RWPE2 (cell line): ENCODE measurements around the gene TUBGCP4.

ENCODE experiments used
- ATAC-seq: fragments of 200-7000 bp; cut with Tn5 transposase; 3 replicates; pipeline ENCODE4 v1.9.1; 2021; ENCODE audit warnings: low read depth
- DNase-seq: peaks from one replicate; pipeline ENCODE4 v3.0.0-alpha.2; 2020; ENCODE audit warnings: low spot score
- H3K27ac ChIP-seq: fragments of 450-650 bp; 2 replicates; pipeline ENCODE4 v1.5.1; 2017; ENCODE audit warnings: mild to moderate bottlenecking; ENCODE audit not compliant: poor library complexity, severe bottlenecking
- H3K27me3 ChIP-seq: fragments of 250-450 bp; sonication (Bioruptor Pico); 2 replicates; pipeline ENCODE4 v1.5.1; 2021; ENCODE audit warnings: mild to moderate bottlenecking, moderate library complexity; ENCODE audit not compliant: insufficient read depth, poor library complexity, severe bottlenecking
- H3K36me3 ChIP-seq: fragments of 250-450 bp; sonication (Bioruptor Pico); 2 replicates; pipeline ENCODE4 v1.5.1; 2020; ENCODE audit warnings: low read depth, mild to moderate bottlenecking, moderate library complexity
- H3K4me1 ChIP-seq: fragments of 250-450 bp; sonication (Bioruptor Pico); 2 replicates; pipeline ENCODE4 v1.5.1; 2021; ENCODE audit warnings: mild to moderate bottlenecking, moderate library complexity; ENCODE audit not compliant: insufficient read depth, poor library complexity, severe bottlenecking
- H3K4me3 ChIP-seq: fragments of 250-450 bp; sonication (Bioruptor Pico); 2 replicates; pipeline ENCODE4 v1.5.1; 2021; ENCODE audit warnings: mild to moderate bottlenecking, moderate library complexity; ENCODE audit not compliant: severe bottlenecking
- H3K9me3 ChIP-seq: fragments of 250-450 bp; sonication (Bioruptor Pico); 2 replicates; pipeline ENCODE4 v1.5.1; 2021; ENCODE audit warnings: mild to moderate bottlenecking, moderate library complexity; ENCODE audit not compliant: severe bottlenecking
- TF ChIP-seq, protein P1 (sequence below): fragments of 450-650 bp; IDR thresholded peaks from one replicate; pipeline ENCODE4 v1.5.1; 2017; ENCODE audit warnings: mild to moderate bottlenecking, moderate library complexity; ENCODE audit not compliant: poor library complexity, severe bottlenecking

The TUBGCP4 gene

DNA sequence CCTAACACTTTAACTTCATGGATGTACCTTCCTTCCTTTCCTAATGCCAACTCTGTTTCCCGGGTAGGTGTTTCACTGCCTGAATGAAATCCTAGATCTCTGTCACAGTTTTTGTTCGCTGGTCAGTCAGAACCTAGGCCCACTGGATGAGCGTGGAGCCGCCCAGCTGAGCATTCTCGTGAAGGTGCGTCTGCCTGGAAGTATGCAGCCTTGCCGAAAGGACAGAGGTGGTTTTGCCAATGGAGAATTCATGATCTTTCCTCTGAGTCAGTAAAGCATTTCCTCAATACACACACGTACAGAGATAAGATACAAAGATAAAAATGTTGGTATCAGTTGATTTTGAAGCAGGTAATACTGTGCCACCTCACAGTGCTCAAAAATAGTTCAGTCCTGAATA, 32.7 kb downstream of the TUBGCP4 start:
- TF ChIP-seq, protein P1, sequence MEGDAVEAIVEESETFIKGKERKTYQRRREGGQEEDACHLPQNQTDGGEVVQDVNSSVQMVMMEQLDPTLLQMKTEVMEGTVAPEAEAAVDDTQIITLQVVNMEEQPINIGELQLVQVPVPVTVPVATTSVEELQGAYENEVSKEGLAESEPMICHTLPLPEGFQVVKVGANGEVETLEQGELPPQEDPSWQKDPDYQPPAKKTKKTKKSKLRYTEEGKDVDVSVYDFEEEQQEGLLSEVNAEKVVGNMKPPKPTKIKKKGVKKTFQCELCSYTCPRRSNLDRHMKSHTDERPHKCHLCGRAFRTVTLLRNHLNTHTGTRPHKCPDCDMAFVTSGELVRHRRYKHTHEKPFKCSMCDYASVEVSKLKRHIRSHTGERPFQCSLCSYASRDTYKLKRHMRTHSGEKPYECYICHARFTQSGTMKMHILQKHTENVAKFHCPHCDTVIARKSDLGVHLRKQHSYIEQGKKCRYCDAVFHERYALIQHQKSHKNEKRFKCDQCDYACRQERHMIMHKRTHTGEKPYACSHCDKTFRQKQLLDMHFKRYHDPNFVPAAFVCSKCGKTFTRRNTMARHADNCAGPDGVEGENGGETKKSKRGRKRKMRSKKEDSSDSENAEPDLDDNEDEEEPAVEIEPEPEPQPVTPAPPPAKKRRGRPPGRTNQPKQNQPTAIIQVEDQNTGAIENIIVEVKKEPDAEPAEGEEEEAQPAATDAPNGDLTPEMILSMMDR: no peak
- peaks cover 100% of the 10 kb centered on the region for H3K36me3 ChIP-seq
- H3K4me3 ChIP-seq: no peak overlapping the region
- no peaks in the 10 kb centered on the region for H3K9me3 ChIP-seq
- H3K27me3 ChIP-seq: no peaks in the 10 kb centered on the region
- H3K27ac ChIP-seq: no peak overlapping the region
- H3K4me1 ChIP-seq: no peaks in the 10 kb centered on the region
- no peak for DNase-seq
- ATAC-seq: no peak

DNA sequence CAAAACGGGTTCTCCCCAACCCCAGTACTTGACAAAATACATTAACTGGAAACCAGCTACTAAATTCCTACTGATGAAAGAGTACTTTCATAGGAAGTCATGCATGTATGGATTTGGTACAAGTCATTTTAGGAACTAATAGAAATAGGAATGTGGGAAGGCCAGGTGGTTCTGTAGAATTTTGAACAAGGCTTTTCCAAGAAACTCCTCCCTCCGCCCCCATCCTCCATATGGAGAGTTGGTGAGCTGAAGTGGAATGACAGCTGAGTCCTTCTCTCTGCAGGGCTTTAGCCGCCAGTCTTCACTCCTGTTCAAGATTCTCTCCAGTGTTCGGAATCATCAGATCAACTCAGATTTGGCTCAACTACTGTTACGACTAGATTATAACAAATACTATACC, 33.2 kb downstream of the TUBGCP4 start:
- H3K9me3 ChIP-seq: no peaks in the 10 kb centered on the region
- peaks cover 100% of the 10 kb centered on the region for H3K36me3 ChIP-seq
- no peaks in the 10 kb centered on the region for H3K4me1 ChIP-seq
- H3K27ac ChIP-seq: no peak overlapping the region
- no peak overlapping the region for H3K4me3 ChIP-seq
- TF ChIP-seq, protein P1: no peak
- ATAC-seq: no peak
- no peak for DNase-seq
- H3K27me3 ChIP-seq: no peaks in the 10 kb centered on the region

DNA sequence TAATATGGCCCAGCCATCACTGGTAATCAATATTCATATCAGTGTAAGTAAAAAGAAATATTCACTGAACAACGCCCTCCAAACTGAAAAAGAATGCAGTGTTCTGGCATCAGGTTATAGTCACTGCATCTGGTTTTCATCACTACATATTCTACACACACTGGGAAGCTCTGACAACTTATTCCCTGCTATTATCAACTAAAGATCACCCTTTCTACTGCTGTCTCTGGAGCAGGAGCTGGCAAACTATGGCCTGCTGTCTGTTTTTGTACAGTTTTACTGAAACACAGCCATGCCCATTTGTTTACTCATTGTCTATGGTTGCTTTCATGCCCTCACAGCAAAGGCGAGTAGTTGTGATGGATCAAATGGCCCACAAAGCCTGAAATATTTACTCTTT, 35.3 kb downstream of the TUBGCP4 start:
- H3K9me3 ChIP-seq: no peaks in the 10 kb centered on the region
- no peak for DNase-seq
- no peak overlapping the region for H3K4me3 ChIP-seq
- H3K36me3 ChIP-seq: peaks cover 98% of the 10 kb centered on the region
- ATAC-seq: no peak
- no peak overlapping the region for H3K27ac ChIP-seq
- H3K4me1 ChIP-seq: no peaks in the 10 kb centered on the region
- no peaks in the 10 kb centered on the region for H3K27me3 ChIP-seq
- TF ChIP-seq, protein P1: no peak

DNA sequence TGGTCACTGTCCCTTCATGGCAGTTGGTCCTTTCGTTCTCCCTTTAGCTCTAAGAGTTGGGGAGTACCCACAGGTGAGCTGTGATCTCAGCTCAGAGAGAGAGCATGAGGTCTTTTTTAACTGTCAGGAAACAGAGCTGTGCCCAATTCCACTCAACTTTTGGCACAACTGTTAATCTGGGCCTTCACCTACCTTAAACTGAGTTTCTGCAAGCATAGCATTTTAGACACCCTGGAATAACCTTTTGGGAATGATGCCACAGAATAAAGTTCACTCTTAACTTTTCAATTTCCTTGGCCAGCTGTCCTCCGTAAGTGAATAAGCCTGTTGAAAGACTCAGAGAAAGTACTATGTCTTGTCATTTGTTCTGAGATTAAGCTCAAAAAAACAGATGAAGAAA, 35.9 kb downstream of the TUBGCP4 start:
- ATAC-seq: no peak

DNA sequence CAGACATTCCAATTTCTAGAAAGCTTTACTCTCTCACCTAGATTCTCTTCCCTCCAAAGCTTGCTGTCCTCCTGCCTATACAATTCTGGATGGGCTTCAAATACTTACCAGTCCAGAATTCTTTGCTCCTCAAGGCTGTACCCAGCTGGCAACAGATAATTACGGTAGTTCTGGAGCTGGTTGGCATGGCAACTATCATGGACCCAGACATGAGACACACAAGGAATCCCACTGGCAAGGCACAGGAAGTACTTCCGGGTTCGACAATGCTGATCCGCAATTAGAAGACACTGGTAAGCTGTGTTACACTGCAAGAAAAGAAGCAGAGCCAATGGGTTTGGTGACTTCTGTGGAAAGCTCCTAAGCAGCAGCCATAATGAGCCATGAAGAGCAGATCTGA, 37.9 kb downstream of the TUBGCP4 start:
- peaks cover 96% of the 10 kb centered on the region for H3K36me3 ChIP-seq
- ATAC-seq: no peak

More for the DNA sequence above, 35.9 kb downstream of the TUBGCP4 start:
- no peaks in the 10 kb centered on the region for H3K4me1 ChIP-seq
- no peak overlapping the region for H3K27ac ChIP-seq
- peaks cover 97% of the 10 kb centered on the region for H3K36me3 ChIP-seq
- no peak for DNase-seq
- TF ChIP-seq, protein P1: no peak
- no peaks in the 10 kb centered on the region for H3K9me3 ChIP-seq
- H3K27me3 ChIP-seq: no peaks in the 10 kb centered on the region
- no peak overlapping the region for H3K4me3 ChIP-seq

More for the DNA sequence above, 37.9 kb downstream of the TUBGCP4 start:
- no peaks in the 10 kb centered on the region for H3K27me3 ChIP-seq
- H3K27ac ChIP-seq: no peak overlapping the region
- H3K4me3 ChIP-seq: no peak overlapping the region
- H3K9me3 ChIP-seq: no peaks in the 10 kb centered on the region
- H3K4me1 ChIP-seq: no peaks in the 10 kb centered on the region
- no peak for DNase-seq
- TF ChIP-seq, protein P1: no peak
